ENCODE results near the gene CD9.
"Not testable (repeated sequence)": the region's sequence is repeated elsewhere in the genome, so short reads cannot be mapped to it uniquely, and the experiment has no call there.

DNA sequence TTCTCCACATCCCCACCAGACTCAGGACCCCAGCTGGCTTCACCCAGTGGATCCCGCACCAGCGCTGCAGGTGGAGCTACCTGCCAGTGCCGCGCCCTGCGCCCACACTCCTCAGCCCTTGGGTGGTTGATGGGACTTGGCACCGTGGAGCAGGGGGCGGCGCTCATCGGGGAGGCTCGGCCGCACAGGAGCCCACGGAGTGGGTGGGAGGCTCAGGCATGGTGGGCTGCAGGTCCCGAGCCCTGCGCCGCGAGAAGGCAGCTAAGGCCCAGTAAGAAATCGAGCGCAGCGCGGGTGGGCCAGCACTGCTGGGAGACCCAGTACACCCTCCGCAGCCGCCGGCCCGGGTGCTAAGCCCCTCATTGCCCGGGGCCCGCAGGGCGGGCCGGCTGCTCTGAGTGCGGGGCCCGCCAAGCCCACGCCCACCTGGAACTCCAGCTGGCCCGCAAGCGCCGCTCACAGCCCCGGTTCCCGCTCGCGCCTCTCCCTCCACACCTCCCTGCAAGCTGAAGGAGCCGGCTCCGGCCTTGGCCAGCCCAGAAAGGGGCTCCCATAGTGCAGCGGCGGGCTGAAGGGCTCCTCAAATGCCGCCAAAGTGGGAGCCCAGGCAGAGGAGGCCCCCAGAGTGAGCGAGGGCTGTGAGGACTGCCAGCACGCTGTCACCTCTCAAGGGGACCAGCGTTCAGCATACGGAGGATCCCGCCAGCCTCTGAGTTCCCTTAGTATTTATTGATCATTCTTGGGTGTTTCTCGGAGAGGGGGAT, 9.3 kb upstream of the CD9 start:
- not testable (repeated sequence) for TF ChIP-seq POLR2A (IDR thresholded peaks at IDR 0.05; ENCODE audit: low read depth, low read length)
- TF ChIP-seq, protein P1, sequence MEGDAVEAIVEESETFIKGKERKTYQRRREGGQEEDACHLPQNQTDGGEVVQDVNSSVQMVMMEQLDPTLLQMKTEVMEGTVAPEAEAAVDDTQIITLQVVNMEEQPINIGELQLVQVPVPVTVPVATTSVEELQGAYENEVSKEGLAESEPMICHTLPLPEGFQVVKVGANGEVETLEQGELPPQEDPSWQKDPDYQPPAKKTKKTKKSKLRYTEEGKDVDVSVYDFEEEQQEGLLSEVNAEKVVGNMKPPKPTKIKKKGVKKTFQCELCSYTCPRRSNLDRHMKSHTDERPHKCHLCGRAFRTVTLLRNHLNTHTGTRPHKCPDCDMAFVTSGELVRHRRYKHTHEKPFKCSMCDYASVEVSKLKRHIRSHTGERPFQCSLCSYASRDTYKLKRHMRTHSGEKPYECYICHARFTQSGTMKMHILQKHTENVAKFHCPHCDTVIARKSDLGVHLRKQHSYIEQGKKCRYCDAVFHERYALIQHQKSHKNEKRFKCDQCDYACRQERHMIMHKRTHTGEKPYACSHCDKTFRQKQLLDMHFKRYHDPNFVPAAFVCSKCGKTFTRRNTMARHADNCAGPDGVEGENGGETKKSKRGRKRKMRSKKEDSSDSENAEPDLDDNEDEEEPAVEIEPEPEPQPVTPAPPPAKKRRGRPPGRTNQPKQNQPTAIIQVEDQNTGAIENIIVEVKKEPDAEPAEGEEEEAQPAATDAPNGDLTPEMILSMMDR (IDR thresholded peaks at IDR 0.05; ENCODE audit: extremely low read depth in 1 of 2, insufficient read depth in 1 of 2, low read depth in 1 of 2, low read length in 2 of 2), result not testable (repeated sequence)
